Type B pancreatic cell (in vitro differentiated cells): Measurements from ENCODE around the gene HSD11B1. TPM values are rescaled to one million over a fixed set of nuclear protein-coding genes. Genes with fewer than 3 reads are reported as not detected.

Source experiments
- DNase-seq: peaks from one replicate; pipeline ENCODE4 v3.0.0; 2021; ENCODE audit warnings: mixed read lengths; ENCODE audit not compliant: unreplicated experiment; ENCODE audit errors: extremely low spot score
- H3K27ac Mint-ChIP-seq: 2 replicates; pipeline ENCODE4 v1.8.0; 2021; ENCODE audit warnings: mild to moderate bottlenecking, mixed read lengths
- H3K27me3 Mint-ChIP-seq: 2 replicates; pipeline ENCODE4 v1.8.0; 2021; ENCODE audit warnings: mixed read lengths
- H3K36me3 Mint-ChIP-seq: 2 replicates; pipeline ENCODE4 v1.8.0; 2021; ENCODE audit warnings: mixed read lengths
- H3K4me1 Mint-ChIP-seq: one replicate; pipeline ENCODE4 v1.8.0; 2021; ENCODE audit warnings: mixed read lengths; ENCODE audit not compliant: unreplicated experiment
- H3K4me3 Mint-ChIP-seq: 2 replicates; pipeline ENCODE4 v1.8.0; 2021; ENCODE audit warnings: mild to moderate bottlenecking, mixed read lengths
- H3K9me3 Mint-ChIP-seq: 2 replicates; pipeline ENCODE4 v1.8.0; 2021; ENCODE audit warnings: mixed read lengths
- total RNA-seq: library from RNA; stranded (reverse); gene quantifications from 2 replicates; pipeline ENCODE4 v1.2.1, GENCODE V29; 2021; ENCODE audit warnings: low replicate concordance
- TF ChIP-seq, protein P1 (sequence below): fragments of 200-600 bp; sonication (generic); conservative IDR thresholded peaks from 2 replicates; pipeline ENCODE4 v1.5.0; 2021; ENCODE audit warnings: antibody characterized with exemption, mild to moderate bottlenecking

Gene HSD11B1
- total RNA-seq, 1 donor from 2014 or later = not detected

DNA sequence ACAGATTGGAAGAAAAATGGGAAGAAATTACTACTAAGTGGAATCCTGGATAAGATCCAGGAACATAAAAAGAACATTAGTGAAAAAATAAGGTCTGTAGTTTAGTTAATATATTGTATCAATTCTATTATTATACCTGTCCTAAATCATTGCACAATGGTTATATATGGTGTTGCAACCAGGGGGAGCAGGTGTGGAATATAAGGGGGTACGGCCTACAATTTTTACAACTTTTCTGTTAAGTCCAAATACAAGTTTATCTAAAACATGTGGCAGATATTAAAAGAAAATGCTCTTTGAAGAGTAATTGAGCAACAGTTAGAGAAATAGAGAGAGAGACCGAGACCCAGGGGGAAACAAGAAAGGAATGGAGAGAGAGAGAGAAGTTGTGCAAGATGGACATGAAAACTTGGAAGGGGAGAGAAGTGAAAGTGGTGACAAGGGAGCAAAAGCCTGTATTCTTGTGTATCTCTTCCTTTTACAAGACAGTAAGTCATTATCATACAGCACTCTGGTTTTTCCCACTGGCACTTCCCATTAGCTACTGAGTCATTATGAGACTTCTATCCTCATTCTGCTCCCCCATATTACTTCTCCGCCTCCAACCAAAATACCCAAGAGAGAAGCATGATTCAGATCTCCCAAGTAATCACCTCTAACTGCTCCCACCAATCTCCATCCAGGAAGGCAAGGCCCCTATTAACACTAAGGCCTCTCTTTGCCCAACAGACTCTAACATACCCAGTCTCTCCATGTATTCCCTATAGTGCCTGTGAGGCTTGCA is 29.0 kb downstream of the HSD11B1 start:
- Mint-ChIP-seq H3K9me3 (no peaks in the 10 kb centered on the region), H3K4me1 (peaks cover 8% of the 10 kb centered on the region), H3K27ac (no peak overlapping the region), H3K27me3 (peaks cover 9% of the 10 kb centered on the region), H3K4me3 (no peak overlapping the region), H3K36me3 (no peaks in the 10 kb centered on the region)
- TF ChIP-seq, protein P1, sequence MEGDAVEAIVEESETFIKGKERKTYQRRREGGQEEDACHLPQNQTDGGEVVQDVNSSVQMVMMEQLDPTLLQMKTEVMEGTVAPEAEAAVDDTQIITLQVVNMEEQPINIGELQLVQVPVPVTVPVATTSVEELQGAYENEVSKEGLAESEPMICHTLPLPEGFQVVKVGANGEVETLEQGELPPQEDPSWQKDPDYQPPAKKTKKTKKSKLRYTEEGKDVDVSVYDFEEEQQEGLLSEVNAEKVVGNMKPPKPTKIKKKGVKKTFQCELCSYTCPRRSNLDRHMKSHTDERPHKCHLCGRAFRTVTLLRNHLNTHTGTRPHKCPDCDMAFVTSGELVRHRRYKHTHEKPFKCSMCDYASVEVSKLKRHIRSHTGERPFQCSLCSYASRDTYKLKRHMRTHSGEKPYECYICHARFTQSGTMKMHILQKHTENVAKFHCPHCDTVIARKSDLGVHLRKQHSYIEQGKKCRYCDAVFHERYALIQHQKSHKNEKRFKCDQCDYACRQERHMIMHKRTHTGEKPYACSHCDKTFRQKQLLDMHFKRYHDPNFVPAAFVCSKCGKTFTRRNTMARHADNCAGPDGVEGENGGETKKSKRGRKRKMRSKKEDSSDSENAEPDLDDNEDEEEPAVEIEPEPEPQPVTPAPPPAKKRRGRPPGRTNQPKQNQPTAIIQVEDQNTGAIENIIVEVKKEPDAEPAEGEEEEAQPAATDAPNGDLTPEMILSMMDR = no peak
- no peak for DNase-seq

DNA sequence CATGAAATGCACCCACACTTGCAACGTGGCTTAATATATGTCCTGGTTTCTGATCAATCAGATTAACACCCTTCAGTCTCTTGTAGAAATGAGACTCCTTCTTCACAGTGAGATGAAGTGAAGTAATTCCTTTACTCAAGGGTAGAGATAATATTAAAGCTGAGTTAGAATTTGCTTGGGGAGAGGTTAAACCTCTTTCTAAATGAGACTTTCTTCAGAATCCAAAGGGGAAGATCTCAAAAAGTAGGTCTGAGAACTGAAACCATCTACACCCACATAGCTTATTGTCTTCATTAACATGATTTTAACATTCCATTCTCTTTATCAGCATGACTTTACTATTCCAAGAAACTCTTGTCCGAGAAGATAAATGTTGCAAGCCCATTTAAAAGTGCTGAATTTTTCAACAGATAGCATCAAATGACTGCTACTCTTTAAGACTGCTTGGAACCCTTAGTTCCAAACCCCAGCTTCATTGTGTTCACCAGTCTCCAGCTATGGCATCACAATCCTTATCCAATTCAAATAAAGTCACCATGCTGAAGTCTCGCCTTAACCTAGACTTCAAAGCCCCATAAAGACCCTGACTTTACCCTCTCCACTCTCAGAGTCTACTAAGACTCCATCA is 32.0 kb downstream of the HSD11B1 start:
- Mint-ChIP-seq H3K4me1 (peaks cover 10% of the 10 kb centered on the region), H3K4me3 (no peak overlapping the region), H3K27me3 (peaks cover 9% of the 10 kb centered on the region), H3K36me3 (no peaks in the 10 kb centered on the region), H3K9me3 (no peaks in the 10 kb centered on the region), H3K27ac (no peak overlapping the region)
- no peak for DNase-seq
- TF ChIP-seq, protein P1 = no peak

DNA sequence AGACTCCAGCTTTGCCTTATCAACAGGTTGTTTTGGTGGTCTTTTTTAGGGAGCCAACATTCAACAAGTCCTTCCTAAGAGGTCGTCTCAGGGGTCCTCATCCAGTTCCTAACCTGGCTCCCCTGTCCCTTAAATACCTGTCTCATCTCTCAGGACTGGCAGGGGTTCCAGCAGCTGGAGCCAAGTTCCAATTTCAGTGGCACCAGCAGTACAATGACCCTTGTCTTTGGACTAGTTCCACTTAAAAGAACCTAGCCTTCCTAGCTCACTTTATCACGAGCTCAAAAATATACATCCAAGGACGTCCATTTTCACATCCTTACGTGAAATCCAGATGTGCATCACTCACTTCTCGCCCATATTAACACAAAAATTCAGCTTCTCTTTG is 32.5 kb downstream of the HSD11B1 start:
- Mint-ChIP-seq H3K4me1 (peaks cover 15% of the 10 kb centered on the region), H3K36me3 (no peaks in the 10 kb centered on the region), H3K27ac (no peak overlapping the region), H3K9me3 (no peaks in the 10 kb centered on the region), H3K4me3 (no peak overlapping the region), H3K27me3 (peaks cover 9% of the 10 kb centered on the region)
- TF ChIP-seq, protein P1 = no peak
- no peak for DNase-seq

DNA sequence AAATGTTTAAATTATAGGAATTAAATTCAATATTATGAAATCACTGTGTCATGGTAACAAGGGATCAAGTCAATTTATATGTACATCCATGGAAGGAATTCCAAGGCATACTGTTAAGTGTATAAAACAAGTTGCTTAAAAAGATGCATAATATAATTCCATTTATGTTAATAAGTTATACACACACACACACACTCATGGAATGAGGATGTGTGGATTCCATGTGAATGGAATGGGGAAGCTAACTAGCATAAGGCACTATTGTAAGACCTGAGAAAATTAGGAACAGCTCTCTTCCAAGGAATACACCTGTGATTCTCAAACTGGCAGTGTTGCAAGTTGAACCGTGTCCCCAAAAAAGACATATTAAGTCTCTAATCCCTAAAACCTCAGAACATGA is 33.6 kb downstream of the HSD11B1 start:
- Mint-ChIP-seq H3K36me3 (no peaks in the 10 kb centered on the region), H3K9me3 (no peaks in the 10 kb centered on the region), H3K27me3 (peaks cover 9% of the 10 kb centered on the region), H3K4me3 (no peak overlapping the region), H3K27ac (no peak overlapping the region), H3K4me1 (peaks cover 20% of the 10 kb centered on the region)
- TF ChIP-seq, protein P1 = no peak
- no peak for DNase-seq

- Mint-ChIP-seq H3K27me3 (peaks cover 4% of the 10 kb centered on the region), H3K9me3 (no peaks in the 10 kb centered on the region), H3K27ac (peak overlapping the region; percentile 23), H3K4me1 (peaks cover 12% of the 10 kb centered on the region), H3K4me3 (no peak overlapping the region), H3K36me3 (no peaks in the 10 kb centered on the region)
- TF ChIP-seq, protein P1 = no peak
- DNase-seq = no peak
These were observed 36.5 kb downstream of the HSD11B1 start for GRCh38 chr1:209741193-209741592.
